NOMO-1 treated with DMSO at 0.1 percent for 48 hours (cell line): ENCODE results near the gene PACRG.

Experiments used
- DNase-seq: peaks from one replicate; lab custom pipeline; 2025; ENCODE audit not compliant: unreplicated experiment; lab: John Stamatoyannopoulos, UW

The PACRG gene

DNA sequence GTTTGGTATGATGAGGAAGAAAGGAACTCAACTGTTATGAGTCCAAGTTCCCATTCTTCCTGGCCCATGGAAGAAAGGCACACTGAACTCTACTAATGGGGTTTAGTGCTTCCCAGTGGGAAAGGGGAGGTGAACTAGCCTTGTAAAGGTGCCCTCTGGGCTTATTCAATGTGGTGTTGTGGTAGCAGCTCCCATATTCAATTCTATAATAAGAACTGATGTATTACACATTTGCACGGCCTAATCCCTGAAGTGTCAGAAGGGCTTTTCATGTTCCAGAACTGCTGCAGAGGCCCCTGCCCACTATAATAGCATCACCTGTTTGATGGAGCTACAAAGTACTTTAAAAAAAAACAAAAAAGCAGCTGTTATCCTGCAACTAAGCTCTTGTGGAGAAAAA lies 17.4 kb upstream of the PACRG start:
- no peak for DNase-seq

DNA sequence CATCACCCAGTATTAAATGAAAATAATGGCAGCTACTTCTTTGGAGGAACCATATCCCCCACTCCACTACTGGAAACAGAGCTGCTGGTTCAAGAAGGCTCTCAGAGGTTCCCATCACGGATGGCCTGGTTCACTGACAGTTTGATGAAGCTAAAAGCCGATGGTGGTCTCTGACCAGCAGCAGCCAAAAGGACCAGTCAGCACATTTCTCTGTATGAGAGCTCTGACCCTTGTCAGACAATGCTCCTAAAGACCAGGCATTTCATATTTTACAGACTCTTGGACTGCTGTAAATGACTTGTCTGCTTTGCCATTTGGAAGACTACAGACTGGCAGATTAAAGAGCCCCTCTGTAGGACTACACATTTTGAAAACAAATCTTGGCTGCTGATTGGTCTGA lies 16.8 kb upstream of the PACRG start:
- DNase-seq: no peak

DNA sequence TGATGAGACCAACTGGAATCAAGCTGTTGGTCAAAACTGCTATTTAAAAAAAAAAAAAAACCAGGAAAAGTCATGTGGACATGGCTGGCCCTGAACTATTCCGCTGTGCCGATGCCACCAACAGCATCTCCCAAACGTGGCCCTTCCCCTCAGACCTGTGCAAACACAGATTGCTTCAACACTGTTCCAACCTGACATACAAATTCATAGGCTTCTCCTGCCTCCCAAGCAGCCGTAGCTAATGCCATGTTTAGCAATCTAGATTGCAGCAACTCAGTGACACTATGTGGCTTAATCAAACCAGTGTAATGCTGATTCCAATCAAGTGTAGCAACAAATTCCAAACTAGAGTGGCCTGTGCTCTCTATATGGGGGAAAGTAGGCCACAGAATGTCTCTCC lies 16.4 kb upstream of the PACRG start:
- no peak for DNase-seq

DNA sequence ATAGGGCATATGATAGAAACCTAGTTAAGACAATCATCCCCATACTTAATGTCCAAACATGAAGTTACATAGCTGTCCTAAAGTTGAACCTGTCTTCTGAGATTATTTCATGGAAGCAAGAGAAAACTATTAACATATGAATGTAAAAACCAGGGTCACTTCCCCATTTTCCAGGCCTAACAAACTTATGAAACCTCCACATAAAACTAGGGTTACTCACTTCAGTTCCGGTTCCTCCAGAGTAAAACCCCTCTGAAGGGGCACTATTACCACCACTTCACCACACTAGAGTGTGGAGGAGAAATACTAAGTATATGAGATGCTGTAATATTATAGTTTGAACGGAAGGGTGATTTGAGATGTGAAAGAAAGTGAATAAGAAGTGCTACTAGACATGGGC lies 15.1 kb upstream of the PACRG start:
- DNase-seq: no peak

GRCh38 chr6:162713974-162714780 lies 13.6 kb upstream of the PACRG start:
- DNase-seq: no peak

GRCh38 chr6:162715601-162716000 lies 12.2 kb upstream of the PACRG start:
- no peak for DNase-seq

- DNase-seq: no peak
Measured at GRCh38 chr6:162719528-162719927, 8.2 kb upstream of the PACRG start.

DNA sequence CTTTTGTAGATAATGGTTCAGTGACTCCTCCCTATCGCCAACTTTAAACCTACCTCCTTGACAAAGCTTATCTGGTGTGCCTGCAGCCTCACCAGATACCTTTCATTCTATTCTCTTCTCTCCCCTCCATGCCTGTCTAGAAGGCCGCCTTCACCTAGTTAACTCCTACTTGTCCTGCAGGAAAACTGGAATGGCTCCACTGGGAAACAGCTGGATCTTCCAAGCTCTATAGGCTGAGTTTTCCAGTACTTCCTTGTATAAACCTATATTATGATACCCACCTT lies 6.4 kb upstream of the PACRG start:
- no peak for DNase-seq

- DNase-seq: no peak
Measured at GRCh38 chr6:162722226-162722625, 5.5 kb upstream of the PACRG start.

GRCh38 chr6:162722633-162723032 lies 5.1 kb upstream of the PACRG start:
- DNase-seq: no peak

GRCh38 chr6:162726947-162727321 lies 840 bp upstream of the PACRG start:
- DNase-seq: no peak

GRCh38 chr6:162728197-162728596 lies 423 bp downstream of the PACRG start:
- DNase-seq: no peak

- no peak for DNase-seq
Measured at GRCh38 chr6:162728706-162729105, 932 bp downstream of the PACRG start.

GRCh38 chr6:162730502-162730901 lies 2.7 kb downstream of the PACRG start:
- DNase-seq: no peak

GRCh38 chr6:162733489-162733888 lies 5.7 kb downstream of the PACRG start:
- no peak for DNase-seq

DNA sequence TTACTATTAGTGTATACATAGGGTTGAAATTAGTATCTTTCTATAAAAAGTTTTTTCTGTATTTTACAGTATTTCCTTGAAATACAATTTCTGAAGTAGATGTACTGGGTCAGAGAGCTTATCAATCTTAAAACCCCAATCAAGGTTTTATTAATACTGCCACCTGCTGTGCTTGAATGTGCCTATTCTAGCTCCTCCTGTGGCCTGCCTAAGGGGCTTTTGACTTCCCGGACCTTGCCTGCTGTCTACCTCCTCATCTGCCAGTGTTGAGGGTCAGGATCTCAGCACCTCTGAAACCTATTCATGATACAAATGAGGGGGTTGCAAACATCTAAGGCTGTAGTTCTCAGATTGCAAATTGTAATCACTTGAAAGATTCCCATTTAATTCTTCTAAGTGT lies 9.2 kb downstream of the PACRG start:
- no peak for DNase-seq

- DNase-seq: no peak
Measured at GRCh38 chr6:162750776-162751175, 23.0 kb downstream of the PACRG start.

- no peak for DNase-seq
Measured at GRCh38 chr6:162751211-162751859, 23.6 kb downstream of the PACRG start.

DNA sequence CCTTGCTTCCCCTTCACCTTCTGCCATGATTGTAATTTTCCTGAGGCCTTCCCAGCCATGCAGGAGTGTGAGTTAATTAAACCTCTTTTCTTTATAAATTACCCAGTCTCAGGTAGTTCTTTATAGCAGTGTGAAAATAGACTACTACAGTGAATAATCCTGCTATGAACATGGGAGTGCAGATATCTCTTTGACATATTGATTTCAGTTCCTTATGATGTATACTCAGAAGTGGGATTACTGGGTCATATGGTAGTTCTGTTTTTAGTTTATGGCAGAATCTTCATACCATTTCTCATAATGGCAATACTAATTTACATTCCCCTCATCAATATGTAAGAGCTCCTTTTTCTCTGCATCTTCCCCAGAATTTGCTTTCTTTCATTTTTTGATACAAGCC lies 26.0 kb downstream of the PACRG start:
- no peak for DNase-seq

GRCh38 chr6:162770136-162770535 lies 42.4 kb downstream of the PACRG start:
- DNase-seq: no peak

DNA sequence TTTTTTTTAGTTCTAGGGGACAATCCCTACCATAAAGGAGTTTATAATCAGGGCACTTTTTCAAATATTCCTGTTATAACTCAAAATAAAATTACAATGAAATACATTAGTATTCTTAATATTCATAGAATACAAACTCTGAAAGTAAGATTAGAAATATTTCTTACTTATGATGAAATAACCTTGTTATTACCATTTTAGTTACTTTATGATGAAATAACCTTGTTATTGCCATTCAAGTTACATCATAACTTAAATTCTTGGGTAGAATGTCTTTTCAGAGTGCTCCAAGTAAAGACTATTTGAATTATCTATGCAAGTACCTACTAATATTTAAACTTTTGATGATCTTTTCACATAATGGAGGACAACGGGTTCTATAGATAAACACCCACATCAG lies 43.2 kb downstream of the PACRG start:
- no peak for DNase-seq

DNA sequence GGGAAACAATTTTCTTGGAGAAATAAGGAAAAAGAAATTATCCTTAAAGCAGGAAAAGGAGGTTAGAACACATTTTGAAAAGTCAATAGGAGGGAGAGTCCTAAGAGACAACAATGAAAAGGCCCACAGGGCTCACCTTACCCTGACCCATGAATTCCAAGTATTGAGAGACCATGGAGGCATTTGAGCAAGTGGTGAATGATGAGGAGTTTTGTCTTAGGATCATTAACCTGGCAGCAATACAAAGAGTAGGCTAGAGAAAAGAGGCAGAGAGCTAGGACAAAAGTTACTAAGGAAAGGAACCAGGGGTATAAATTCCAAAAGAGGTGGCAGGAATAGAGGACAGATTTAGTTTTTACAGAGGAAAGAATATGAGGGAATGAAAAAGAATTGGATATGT lies 44.7 kb downstream of the PACRG start:
- no peak for DNase-seq

DNA sequence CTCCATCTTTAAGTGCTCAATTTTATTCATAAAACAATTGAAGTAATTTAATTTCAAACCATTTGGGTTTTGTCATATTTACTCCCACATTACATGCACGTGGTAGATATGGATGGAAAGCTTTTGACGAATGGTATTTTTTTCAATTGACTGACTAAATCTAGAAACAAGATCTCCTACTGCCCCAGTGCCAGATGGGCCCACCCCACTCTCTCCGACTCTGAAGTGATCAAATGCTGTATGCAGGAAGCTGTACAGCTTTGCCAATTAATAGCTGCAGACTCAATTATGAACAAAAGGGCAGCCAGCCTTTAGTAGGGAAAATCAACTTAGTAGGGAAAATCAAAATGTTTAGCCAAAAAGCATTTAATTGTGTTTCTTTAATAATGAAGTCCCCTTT lies 46.2 kb downstream of the PACRG start:
- DNase-seq: no peak
